ENCODE results near the gene ALKBH7.
A peak's percentile ranks its signal among the peaks of the same experiment; 100 is the strongest.
"Not testable (repeated sequence)": the region's sequence is repeated elsewhere in the genome, so short reads cannot be mapped to it uniquely, and the experiment has no call there.

Gene ALKBH7, protein sequence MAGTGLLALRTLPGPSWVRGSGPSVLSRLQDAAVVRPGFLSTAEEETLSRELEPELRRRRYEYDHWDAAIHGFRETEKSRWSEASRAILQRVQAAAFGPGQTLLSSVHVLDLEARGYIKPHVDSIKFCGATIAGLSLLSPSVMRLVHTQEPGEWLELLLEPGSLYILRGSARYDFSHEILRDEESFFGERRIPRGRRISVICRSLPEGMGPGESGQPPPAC

DNA sequence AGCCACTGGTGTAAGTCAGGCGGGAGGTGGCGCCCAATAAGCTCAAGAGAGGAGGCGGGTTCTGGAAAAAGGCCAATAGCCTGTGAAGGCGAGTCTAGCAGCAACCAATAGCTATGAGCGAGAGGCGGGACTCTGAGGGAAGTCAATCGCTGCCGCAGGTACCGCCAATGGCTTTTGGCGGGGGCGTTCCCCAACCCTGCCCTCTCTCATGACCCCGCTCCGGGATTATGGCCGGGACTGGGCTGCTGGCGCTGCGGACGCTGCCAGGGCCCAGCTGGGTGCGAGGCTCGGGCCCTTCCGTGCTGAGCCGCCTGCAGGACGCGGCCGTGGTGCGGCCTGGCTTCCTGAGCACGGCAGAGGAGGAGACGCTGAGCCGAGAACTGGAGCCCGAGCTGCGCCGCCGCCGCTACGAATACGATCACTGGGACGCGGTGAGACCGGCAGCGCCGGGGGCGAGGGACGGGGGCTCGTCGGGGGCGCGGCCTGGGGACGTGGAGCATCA is at the start of gene ALKBH7:
Gene ALKBH7 (plus strand): TSS at position 201 of the 502 bp plus-strand sequence. CDS start 27 bp downstream, at position 228.
- DNase-seq, result peak; percentile 78 to 99 (median 94)

DNA sequence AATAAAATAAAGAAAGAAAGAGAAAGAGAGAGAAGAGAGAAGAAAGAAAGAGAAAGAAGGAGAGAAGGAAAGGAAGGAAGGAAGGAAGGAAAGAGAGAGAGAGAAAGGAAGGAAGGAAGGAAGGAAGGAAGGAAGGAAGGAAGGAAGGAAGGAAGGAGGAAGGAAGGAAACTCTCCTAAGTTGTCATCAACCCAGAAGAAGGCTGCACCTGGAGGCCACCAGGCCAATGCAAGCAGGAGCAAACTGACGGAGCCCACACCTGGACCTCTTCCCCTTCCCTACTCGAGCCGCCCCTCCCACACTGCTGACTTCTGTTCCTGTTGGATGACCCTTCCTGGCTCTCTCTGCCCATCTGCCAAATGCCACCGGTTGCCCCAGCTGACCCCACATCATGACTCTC is 47.8 kb upstream of the ALKBH7 start:
- no peak for DNase-seq

DNA sequence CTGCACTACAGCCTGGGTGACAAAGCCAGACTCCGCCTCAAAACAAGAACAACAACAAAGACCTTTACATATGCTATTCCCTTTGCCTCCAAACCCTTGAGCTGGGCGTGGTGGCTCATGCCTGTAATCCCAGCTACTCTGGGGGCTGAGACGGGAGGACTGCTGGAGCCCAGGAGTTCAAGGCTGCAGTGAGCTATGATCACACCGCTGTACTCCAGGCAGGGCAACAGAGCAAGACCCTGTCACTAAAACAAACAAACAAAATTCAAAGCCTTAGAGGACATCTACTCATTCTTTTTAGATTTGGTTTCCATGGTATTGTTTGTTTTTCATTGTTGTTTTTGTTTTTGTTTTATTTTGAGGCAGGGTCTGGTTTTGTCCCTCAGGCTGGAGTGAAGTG is 47.0 kb upstream of the ALKBH7 start:
- DNase-seq, result no peak

DNA sequence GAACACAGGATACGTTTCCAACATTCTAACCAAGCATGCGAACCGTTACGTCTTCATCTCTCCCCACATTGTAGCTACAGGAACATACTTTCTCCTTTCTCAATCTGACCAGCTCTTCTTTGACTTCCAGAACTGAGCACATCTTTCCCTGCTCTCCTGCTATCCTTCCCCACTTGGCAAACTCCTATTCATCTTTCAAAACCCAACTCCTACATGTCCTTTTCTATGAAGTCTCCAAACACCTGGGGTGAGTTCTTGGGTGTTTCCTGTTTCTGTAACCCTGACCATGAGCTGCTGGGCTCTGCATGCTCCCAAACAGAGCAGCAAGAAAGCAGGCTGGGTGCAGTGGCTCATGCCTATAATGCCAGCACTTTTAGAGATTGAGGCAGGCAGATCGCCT is 45.8 kb upstream of the ALKBH7 start:
- no peak for DNase-seq

DNA sequence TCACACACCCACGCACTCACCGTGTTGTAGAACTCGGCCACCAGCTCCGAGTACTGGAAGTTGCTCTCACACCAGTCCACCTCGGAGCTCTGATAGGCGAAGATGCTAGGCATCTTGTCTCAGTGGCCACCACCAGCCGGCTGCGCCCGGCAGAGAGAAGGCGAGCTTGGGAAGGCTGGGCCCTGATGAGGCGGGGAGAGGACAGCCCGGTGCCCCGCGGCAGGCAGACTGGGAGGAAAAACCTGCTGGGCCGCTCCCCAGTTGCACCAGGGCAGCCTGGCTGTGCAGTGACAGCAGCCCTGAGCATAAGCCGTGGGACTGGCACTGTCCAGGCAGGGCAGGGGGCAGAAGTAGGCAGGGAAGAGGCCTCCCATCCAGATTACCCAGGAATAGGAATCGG is 39.2 kb upstream of the ALKBH7 start, which contains the start of gene ACER1:
Gene ACER1 (minus strand): TSS at position 174 of the 400 bp plus-strand sequence. CDS start 61 bp downstream, at position 113.
- no peak for DNase-seq

DNA sequence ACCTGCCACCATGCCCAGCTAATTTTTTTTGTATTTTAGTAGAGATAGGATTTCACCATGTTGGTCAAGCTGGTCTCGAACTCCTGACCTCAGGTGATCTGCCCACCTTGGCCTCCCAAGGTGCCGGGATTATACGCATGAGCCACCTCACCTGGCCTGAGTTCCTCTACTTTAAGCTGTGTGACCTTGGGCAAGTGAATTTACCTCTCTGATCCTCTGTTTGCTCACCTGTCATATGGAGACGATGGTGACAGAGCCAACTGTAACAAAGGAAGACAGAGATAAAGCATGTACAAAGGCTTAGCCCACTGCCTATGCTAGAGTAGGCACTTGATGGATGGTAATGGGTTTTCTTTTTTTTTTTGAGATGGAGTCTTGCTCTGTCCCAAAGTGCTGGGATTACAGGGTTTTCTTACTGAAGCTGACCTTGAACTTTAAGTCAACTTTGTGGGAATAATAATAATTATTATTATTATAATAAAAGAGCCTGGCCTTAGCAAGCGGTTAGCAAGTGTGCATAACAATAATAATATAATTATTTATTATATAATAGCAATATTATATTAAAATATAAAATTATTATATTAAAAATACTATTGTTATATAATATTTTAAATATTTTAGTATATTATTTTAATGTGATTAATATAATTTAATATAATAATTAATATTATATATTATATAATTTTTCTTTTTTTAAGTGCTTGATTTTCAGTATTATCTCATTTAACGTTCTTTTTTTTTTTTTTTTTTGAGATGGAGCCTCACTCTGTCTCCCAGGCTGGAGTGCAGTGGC is 37.9 kb upstream of the ALKBH7 start:
- DNase-seq, result no peak

DNA sequence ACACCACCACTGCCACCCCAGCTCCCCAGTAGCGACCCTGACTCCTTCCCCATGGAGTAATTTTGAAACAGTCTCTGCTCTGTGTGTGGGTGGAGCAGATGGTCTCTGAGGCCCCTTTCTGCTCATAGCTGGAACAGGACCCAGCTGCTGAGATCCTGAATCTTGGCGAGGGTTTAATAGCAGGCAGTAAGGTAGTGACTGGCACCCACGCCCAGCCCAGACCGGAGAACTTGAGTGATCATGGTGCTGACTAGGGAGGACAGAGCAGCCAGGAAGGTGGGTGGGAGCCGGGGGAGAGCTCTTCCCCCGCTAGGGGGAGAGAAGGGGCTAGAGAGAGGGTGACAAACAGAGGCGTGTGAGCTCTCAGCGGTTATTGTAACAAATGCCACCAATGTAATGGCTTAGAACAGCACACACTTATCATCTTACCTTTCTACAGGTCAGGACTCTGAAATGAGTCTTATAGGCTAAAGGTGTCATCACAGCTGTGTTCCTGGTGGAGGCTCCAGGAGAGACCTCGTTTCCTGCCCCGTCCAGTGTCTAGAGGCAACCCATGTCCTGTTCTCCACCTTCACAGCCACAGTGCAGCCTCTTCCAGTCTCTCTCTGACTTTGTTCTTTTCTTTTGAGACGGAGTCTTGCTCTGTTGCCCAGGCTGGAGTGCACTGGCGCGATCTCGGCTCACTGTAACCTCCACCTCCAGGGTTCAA is 31.9 kb upstream of the ALKBH7 start:
- DNase-seq, result no peak

DNA sequence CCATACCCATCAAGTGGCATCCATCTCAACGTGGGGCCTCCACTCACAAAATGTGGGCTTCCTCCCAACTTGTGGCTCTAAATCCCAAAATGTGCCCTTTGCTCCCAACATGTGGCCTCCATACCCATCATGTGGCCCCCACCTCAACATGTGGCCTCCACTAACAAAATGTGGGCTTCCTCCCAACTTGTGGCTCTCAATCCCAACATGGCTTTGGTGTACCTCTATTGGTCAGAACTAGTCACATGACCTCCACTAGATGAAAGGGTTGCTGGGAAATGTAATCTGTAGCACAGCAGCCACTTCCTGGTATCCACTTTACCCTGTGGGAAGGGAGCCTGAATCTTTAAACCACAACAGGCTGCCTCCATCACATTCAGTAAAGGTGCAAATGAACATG is 29.1 kb upstream of the ALKBH7 start:
- no peak for DNase-seq

DNA sequence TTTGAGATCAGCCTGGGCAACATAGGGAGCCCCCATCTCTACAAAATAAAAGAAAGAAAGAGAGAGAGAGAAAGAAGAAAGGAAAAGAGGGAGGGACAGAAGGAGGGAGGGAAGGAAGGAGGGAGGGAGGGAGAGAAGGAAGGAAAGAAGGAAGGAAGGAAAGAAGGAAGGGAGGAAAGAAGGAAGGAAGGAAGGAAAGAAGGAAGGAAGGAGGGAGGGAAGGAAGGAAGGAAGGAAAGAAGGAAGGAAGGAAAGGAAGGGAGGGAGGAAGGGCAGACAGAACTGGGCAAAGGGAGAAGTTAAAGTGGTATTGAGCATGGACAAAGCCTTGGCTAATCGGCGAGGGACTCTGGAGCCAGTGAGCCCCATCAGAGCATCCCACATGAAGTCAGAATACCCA is 23.3 kb upstream of the ALKBH7 start:
- not testable (repeated sequence) for DNase-seq

DNA sequence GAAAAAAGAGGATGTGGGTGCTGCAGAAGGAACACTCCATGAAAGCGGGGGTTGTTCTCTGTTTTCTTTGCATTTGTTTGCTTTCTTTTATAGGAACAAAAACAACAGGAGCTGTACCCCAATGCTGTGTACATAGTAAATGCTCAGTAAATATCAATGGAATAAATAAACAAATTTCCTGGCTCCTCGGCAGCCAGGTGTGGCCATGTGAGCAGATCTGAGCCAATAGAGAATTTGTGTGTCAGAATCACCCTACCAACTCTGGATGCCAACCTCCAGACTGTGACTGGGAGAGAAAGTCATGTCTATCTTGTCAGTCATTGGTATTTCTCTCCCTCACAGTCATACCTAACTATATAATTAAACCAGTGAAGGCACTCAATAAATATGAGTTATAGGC is 21.9 kb upstream of the ALKBH7 start:
- no peak for DNase-seq

DNA sequence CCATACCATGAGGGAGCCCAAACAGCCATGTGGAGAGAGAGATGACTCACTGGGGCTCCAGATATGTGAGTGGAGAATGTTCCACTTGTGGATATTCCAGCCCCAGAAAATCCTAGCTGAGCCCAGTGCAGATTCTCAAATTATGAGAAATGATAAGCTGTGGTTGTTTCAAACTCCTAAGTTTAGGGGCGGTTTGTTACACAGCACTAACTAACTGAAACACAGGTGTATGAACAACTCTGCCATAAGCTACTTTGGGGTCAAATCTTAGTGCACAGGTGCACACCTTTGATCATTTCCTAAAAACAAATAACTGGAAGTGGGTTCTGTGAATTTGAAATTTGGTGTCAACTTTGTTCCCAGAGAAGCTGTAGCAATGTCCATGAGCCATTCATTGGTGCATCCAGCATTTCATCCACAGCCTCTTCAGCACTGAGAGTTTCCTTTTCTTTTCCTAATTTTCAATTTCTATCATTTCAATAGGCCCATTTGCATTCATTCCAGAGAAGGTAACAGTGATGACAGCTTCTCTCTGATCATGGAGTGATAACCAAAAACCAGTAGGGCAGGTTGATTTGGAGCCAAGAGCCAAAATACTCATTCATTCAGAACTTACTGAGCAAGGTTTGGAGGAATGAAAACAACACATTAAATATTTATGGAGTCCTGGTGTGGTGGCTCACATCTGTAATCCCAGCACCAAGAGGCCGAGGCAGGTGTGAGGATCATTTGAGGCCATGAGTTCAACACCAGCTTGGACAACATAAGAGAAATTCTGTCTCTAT is 20.0 kb upstream of the ALKBH7 start:
- DNase-seq, result no peak

DNA sequence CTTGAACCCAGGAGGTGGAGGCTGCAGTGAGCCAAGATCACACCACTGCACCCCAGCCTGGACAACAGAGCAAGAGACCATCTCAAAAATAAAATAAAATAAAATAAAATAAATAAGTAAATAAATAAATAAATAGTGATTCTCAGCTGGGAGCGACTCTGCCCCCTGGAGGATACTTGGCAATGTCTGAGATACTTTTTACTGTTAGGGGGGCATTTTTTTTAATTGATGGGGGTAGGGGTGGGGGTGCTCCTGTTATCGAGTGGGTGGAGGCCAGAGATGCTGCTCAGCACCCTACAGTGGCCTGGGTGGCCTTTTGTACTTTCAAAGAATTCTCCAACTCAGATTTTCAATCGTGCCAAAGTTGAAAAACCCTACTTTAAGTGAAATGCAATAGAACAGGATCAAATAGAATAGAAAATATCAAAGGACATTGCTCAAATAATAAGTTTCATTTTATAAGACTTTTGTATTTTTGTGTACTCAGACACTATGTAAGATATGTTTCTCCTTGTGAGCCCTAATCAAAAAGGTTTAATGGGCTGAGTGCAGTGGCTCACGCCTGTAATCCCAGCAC is 18.4 kb upstream of the ALKBH7 start:
- DNase-seq, result no peak

DNA sequence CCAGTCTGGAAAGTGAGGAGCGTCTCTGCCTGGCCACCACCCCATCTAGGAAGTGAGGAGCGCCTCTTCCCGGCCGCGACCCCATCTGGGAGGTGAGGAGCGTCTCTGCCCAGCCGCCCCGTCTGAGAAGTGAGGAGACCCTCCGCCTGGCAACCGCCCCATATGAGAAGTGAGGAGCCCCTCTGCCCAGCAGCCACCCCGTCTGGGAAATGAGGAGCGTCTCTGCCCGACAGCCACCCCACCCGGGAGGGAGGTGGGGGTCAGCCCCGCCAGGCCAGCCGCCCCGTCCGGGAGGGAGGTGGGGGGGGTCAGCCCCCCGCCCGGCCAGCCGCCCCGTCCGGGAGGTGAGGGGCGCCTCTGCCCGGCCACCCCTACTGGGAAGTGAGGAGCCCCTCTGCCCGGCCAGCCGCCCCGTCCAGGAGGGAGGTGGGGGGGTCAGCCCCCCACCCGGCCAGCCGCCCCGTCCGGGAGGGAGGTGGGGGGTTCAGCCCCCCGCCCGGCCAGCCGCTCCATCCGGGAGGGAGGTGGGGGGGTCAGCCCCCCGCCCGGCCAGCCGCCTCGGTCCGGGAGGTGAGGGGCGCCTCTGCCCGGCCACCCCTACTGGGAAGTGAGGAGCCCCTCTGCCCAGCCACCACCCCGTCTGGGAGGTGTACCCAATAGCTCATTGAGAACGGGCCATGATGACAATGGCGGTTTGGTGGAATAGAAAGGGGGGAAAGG is 17.1 kb upstream of the ALKBH7 start:
- not testable (repeated sequence) for DNase-seq

DNA sequence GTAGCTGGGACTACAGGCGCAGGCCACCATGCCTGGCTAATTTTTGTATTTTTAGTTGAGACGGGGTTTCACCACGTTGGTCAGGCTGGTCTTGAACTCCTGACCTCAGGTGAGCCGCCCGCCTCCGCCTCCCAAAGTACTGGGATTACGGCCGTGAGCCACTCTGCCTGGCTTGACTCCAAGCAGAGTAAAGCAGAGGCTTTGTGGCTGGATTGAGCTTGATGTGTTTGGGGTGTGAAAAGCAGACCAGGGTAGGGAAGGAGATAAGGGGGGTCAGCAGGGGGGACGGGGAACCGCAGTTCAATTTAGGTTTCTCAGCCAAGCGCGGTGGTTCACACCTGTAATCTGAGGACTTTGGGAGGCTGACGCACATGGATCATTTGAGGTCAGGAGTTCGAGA is 15.4 kb upstream of the ALKBH7 start:
- no peak for DNase-seq

DNA sequence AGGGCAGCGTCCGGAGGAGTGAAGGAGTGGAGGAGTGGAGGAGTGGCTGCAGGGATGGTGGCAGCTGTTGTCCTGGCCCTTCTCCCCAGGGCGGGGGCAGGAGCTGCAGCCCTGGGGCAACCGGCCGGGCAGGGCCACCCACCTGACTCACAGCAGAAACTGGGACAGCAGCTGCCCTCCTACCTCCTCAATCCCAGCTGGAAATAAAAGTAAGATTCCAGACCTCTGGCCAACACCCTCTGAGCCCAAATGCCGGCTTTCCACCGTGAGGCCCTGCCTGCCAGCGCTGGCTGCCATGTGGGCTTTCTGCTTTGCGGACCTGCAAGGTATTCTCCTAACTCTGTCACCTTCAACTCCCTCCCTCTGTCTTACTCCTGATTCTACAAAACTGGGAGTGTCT is 14.6 kb upstream of the ALKBH7 start:
- DNase-seq, result no peak

DNA sequence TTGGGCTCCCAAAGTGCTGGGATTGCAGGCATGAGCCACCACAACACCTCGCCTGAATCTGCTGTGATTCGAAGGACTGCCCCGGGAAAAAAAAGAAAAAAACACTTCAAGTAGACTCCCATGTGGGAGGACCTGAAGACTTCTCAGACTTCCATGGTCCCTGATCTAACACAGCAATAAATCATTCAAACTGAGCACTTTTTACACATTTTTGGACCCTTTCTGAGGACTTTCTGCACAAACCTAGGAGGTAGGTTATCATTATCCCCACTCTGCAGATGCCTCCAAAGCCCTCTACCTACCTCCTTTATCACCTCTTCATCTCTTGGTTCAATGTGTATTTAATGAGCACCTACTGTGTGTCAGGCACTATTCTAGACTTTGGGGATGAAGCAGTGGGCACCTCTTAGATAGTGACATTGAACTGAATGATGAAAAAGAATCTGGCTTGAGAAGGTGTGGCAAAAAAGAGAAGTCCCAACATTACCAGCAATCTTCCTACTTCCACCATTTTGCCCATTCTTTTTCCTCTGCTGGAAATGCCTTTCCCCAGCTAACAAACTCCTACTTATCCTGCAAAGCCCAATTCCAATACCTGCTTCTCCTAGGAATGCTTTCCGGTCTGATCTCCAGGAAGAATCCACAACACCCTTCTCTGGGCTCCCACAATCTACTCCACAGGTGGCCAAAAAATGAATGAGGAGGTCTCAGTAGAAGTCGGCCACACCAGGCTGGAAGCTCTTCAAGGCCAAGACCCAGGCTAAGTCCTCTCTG is 12.8 kb upstream of the ALKBH7 start:
- no peak for DNase-seq

DNA sequence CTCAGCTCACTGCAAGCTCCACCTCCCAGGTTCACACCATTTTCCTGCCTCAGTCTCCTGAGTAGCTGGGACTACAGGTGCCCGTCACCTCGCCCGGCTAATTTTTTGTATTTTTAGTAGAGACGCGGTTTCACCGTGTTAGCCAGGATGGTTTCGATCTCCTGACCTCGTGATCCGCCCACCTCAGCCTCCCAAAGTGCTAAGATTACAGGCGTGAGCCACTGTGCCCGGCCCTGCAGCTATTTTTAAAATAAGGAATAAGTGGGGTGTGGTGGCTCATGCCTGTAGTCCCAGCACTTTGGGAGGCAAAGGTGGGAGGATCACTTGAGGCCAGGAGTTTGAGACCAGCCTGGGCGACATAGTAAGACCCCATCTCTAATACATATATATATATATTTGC is 12.1 kb upstream of the ALKBH7 start:
- DNase-seq, result not testable (repeated sequence)

DNA sequence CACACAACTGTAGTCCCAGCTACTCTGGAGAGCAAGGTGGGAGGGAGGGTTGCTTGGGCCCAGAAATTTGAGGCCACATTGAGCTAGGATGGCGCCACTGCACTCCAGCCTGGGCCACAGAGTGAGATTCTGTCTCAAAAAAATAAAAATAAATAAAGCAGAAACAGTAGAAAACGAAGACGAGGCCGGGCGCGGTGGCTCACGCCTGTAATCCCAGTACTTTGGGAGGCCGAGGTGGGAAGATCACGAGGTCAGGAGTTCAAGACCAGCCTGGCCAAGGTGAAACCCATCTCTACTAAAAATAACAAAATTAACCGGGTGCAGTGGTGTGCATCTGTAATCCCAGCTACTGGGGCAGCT is 11.8 kb upstream of the ALKBH7 start:
- not testable (repeated sequence) for DNase-seq

DNA sequence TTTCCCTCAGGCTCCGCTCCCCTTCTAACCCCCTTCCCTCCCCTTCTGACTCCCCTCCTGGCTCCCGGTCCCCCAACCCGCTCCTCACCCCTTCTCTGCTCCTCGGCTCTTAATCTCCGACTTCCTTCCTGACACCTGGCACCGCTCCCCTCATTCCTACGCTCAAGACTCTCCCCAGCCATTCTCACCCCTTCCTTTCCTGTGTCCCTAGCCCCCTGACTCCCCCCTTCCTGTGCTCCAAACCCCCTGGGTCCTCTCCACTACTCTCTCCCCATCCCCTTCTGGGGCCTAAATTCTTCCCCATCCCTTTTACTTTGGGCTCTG is 10.6 kb upstream of the ALKBH7 start:
- peak in 2 of 14 donors; percentile 25 to 44 for DNase-seq

DNA sequence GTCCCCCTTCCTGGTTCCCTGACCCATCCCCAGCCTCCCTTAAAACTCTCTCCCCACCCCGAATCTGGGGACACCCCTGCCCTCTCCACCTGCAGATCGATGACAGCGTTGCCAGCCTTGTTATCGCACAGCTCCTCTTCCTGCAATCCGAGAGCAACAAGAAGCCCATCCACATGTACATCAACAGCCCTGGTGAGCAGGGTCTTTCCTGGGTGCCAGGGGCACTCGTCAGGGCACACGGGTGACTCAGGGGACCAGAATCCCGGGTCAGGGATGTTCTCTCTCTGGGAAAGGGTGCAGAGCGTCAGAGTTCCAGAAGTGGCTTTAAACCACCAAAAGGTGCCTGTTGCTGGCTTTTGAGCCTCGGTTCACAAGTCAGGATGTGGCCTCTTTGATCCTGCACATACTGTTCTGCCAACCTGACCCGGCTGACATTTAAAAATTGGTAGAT is 10.2 kb upstream of the ALKBH7 start:
- DNase-seq, result no peak

DNA sequence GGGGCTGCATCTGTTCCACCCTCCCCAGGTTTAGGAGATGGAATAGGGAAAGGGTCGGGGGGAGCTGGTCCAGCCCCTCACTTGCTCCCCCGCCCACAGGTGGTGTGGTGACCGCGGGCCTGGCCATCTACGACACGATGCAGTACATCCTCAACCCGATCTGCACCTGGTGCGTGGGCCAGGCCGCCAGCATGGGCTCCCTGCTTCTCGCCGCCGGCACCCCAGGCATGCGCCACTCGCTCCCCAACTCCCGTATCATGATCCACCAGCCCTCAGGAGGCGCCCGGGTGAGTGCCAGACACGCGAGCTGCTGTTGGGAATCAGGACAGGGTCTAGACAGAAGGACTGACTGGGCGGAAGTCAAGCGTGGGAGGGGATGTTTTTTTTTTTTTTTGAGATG is 8.2 kb upstream of the ALKBH7 start:
- no peak for DNase-seq

Measured in C1 segment of cervical spinal cord (tissue), 14 donors.